ENCODE measurements around the gene IDI1. TPM values are rescaled to one million over a fixed set of nuclear protein-coding genes. Genes with fewer than 3 reads are reported as not detected.

Gene IDI1
- total and polyA plus RNA-seq, 4 donors: 90.6 to 219 (median 169) TPM

GRCh38 chr10:992467-992866 lies 56.5 kb downstream of the IDI1 start:
- no peaks in the 10 kb centered on the region for H3K27me3 ChIP-seq (ENCODE audit: control insufficient read depth, insufficient read depth, low read length)
- peaks cover 15% of the 10 kb centered on the region for H3K4me1 ChIP-seq (ENCODE audit: control insufficient read depth, insufficient read depth, low read length)
- no peaks in the 10 kb centered on the region for H3K9me3 ChIP-seq (ENCODE audit: control insufficient read depth, insufficient read depth, low read length)
- no CpG with 5 or more reads among the region's 6 CpGs for WGBS (ENCODE audit: insufficient coverage)
- peaks cover 40% of the 10 kb centered on the region for H3K36me3 ChIP-seq (ENCODE audit: control insufficient read depth, insufficient read depth, low read length)
- H3K4me3 ChIP-seq (ENCODE audit: low read depth, low read length): no peak overlapping the region
- DNase-seq (ENCODE audit: low read depth in 4 of 6, low spot score in 6 of 6): no peak
- no peak overlapping the region for H3K27ac ChIP-seq (ENCODE audit: low read depth, low read length)

GRCh38 chr10:990808-991207 lies 58.1 kb downstream of the IDI1 start:
- WGBS (ENCODE audit: insufficient coverage): 97% methylated on average over 6 of the region's 6 CpGs
- DNase-seq (ENCODE audit: low read depth in 4 of 6, low spot score in 6 of 6): no peak
- Histone ChIP-seq H3K36me3 (ENCODE audit: control insufficient read depth, insufficient read depth, low read length) (peaks cover 27% of the 10 kb centered on the region), H3K4me1 (ENCODE audit: control insufficient read depth, insufficient read depth, low read length) (peaks cover 19% of the 10 kb centered on the region), H3K4me3 (ENCODE audit: low read depth, low read length) (no peak overlapping the region), H3K27me3 (ENCODE audit: control insufficient read depth, insufficient read depth, low read length) (no peaks in the 10 kb centered on the region), H3K27ac (ENCODE audit: low read depth, low read length) (no peak overlapping the region), H3K9me3 (ENCODE audit: control insufficient read depth, insufficient read depth, low read length) (no peaks in the 10 kb centered on the region)

Other genes with a start within 250 kb of the IDI1 start
- 10 to 100 TPM; 28.2 to 37.8 TPM for gene LARP4B, start 117.4 kb downstream of the IDI1 start, total RNA-seq
- gene LARP4B, start 117.4 kb downstream of the IDI1 start, polyA plus RNA-seq (ENCODE audit: insufficient read length in 2 of 2): 10 to 100 TPM; 38.3 to 38.5 TPM
- gene GTPBP4, start 60.7 kb downstream of the IDI1 start, total RNA-seq: 10 to 100 TPM; 28.7 to 31.9 TPM
- 10 to 100 TPM; 49.3 to 50.0 TPM for gene GTPBP4, start 60.7 kb downstream of the IDI1 start, polyA plus RNA-seq (ENCODE audit: insufficient read length in 2 of 2)
- gene IDI2, start 23.3 kb downstream of the IDI1 start, total RNA-seq: under 1 TPM in 1 of 2 donors, not detected in 1; 0.11 TPM
- under 1 TPM in 1 of 2 donors, not detected in 1; 0.12 TPM for gene IDI2, start 23.3 kb downstream of the IDI1 start, polyA plus RNA-seq (ENCODE audit: insufficient read length in 2 of 2)
- gene WDR37, start 7.3 kb upstream of the IDI1 start, total RNA-seq: 10 to 100 TPM; 18.7 to 28.0 TPM
- gene WDR37, start 7.3 kb upstream of the IDI1 start, polyA plus RNA-seq (ENCODE audit: insufficient read length in 2 of 2): 10 to 100 TPM; 29.8 to 32.6 TPM